ENCODE results near the gene BCL6. TPM values are rescaled to one million over a fixed set of nuclear protein-coding genes. Genes with fewer than 3 reads are reported as not detected.

BCL6 gene
- total and polyA plus RNA-seq, 2 of the 8 experiments (the other 6 are each of a cell fraction or from before 2014, with no cell fraction given): 5.7 to 10.4 TPM

GRCh38 chr3:187774185-187774789 is 29.0 kb upstream of the BCL6 start (continued):
- TF ChIP-seq CHD7 (IDR thresholded peaks at IDR 0.05; ENCODE audit: insufficient replicate concordance, low read length) (no peak), TBP (IDR thresholded peaks at IDR 0.05; ENCODE audit: low read depth, low read length) (no peak), ASH2L (IDR thresholded peaks at IDR 0.05; ENCODE audit: low read length) (no peak), JUN (IDR thresholded peaks at IDR 0.05; ENCODE audit: low read depth, low read length) (no peak), CHD2 (IDR thresholded peaks at IDR 0.05; ENCODE audit: low read length) (no peak), MAFK (IDR thresholded peaks at IDR 0.05; ENCODE audit: low read depth, low read length) (no peak), MAX (IDR thresholded peaks at IDR 0.05) (no peak), CHD1 (IDR thresholded peaks at IDR 0.05; ENCODE audit: low read depth, low read length) (no peak), BCL11A (IDR thresholded peaks at IDR 0.05; ENCODE audit: low read depth in 2 of 2, low read length in 2 of 2) (no peak), YY1 (IDR thresholded peaks at IDR 0.05; ENCODE audit: low read depth, low read length) (no peak)
